HG03378 (cell line): ENCODE measurements around the gene MORN1.
"Not testable (repeated sequence)": the region's sequence is repeated elsewhere in the genome, so short reads cannot be mapped to it uniquely, and the experiment has no call there.

Experiments
- ATAC-seq: cut with Tn5 transposase; IDR thresholded peaks from one replicate; pipeline ENCODE4 v1.9.1; 2021; ENCODE audit warnings: mild to moderate bottlenecking, moderate library complexity; ENCODE audit not compliant: unreplicated experiment

Gene MORN1

GRCh38 chr1:2297246-2298011, 93.9 kb downstream of the MORN1 start:
- no peak for ATAC-seq

DNA sequence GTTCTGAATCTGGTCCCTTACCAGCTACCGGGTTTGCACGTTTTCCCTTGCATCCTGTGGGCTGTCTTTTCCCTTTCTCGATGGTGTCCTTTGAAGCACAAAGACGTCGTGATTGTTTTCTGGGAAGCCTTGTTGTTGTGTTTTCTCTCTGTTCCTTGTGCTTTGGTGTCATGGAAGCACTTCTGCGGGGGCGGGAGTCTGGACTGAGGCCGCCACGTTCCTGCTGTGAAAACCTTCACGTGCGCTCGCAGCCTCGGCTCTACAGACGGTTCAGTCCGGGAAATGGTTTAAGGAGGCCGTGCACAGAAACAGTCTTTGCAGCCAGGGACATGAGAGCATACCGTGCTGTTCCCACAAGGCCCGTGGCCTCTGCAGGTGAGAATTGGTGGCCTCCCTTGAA, 94.7 kb downstream of the MORN1 start:
- ATAC-seq = no peak

GRCh38 chr1:2296211-2296610, 95.1 kb downstream of the MORN1 start:
- not testable (repeated sequence) for ATAC-seq

DNA sequence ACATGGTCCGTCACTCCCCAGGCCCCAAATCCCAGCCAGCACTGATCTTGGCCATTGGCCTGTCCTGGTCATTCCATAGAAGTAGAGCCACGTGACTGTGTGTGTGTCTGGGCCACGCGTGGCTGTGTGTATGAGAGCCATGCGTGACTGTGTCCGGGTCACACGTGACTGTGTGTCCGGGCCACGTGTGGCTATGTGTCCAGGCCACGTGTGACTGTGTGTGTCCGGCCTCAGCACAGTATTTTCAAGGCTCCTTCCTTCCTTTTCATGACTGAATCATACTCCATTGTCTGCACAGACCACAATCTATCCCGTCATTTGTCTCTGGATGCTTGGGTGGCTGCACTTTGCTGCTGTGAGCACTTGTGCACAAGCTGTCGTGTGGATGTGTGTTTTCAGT, 95.8 kb downstream of the MORN1 start:
- no peak for ATAC-seq

- ATAC-seq = no peak
Observed at GRCh38 chr1:2294725-2295078, 96.7 kb downstream of the MORN1 start.

- ATAC-seq = no peak
Observed at GRCh38 chr1:2294033-2294724, 97.2 kb downstream of the MORN1 start.

- no peak for ATAC-seq
Observed at GRCh38 chr1:2292725-2293450, 98.5 kb downstream of the MORN1 start.

- no peak for ATAC-seq
Observed at GRCh38 chr1:2291577-2291976, 99.8 kb downstream of the MORN1 start.

DNA sequence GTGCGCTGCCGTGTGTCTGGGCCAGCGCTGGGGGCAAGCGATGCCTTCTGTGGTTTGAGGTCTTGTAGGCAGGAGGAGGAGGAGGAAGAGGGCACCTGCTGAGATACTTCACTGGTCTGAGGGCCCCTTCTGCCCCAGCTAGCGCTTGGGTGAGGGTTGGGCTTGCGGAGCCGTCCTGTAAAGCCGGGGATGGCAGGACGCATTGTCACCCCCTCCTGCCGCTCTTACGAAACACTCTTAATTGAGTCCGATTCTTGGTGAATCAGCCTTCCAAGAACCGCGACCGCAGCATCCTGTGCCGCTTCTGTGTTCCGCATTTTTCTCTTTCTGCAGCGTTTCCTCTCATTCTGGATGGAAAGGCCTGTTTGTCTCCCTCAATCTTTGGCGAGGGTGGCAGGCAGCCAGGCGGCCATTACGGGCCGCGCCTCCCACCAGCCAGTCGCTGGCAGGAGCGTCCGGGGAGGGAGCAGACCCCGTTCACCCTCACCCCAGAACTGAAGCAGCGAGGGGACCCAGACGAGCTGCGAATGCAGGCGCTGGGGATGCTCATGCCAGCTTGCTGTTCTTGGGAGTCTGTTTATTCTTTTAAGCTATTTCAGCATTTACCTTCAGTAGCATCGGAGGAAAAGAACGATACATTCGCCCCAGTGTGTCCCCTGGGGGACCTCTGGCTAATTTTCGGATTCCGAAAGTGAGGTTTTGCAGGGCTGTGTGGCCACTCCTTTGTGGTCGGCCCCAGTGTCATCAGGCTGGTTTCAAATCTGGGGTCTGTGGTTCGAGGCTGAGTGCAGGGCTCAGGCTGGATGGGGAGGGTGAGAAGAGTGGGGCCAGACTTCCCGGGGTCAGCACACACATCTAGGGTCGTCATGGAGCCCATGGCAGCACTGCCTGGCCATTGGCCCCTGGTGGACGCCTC, 100.5 kb downstream of the MORN1 start:
- ATAC-seq = peak; percentile 59

GRCh38 chr1:2290171-2290578, 101.2 kb downstream of the MORN1 start:
- ATAC-seq = peak; percentile 22

DNA sequence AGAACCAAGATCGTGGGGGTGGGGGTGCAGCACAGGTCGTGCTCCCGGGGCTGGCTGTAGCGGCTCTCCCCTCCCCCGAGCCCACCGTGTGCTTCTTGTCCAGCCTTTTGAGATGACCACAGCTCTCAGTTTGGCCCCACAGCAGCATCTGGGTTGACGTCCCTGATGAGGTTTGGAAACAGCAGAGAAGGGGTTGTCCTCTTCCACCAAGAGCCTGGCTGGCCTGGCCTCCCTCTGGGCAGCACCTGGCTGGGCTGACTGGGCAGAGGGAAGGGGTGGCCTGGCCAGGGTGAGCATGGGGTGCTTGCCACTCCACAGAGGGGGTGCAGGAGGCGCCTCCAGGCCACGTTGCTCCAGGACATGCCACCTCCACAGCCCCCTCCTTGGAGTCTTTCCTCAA, 101.7 kb downstream of the MORN1 start:
- no peak for ATAC-seq

GRCh38 chr1:2288816-2289536, 102.4 kb downstream of the MORN1 start:
- ATAC-seq = no peak

GRCh38 chr1:2288311-2288710, 103.0 kb downstream of the MORN1 start:
- no peak for ATAC-seq

GRCh38 chr1:2287649-2288048, 103.7 kb downstream of the MORN1 start:
- ATAC-seq = no peak

GRCh38 chr1:2286923-2287322, 104.4 kb downstream of the MORN1 start:
- no peak for ATAC-seq

- ATAC-seq = no peak
Observed at GRCh38 chr1:2284932-2285331, 106.4 kb downstream of the MORN1 start.

DNA sequence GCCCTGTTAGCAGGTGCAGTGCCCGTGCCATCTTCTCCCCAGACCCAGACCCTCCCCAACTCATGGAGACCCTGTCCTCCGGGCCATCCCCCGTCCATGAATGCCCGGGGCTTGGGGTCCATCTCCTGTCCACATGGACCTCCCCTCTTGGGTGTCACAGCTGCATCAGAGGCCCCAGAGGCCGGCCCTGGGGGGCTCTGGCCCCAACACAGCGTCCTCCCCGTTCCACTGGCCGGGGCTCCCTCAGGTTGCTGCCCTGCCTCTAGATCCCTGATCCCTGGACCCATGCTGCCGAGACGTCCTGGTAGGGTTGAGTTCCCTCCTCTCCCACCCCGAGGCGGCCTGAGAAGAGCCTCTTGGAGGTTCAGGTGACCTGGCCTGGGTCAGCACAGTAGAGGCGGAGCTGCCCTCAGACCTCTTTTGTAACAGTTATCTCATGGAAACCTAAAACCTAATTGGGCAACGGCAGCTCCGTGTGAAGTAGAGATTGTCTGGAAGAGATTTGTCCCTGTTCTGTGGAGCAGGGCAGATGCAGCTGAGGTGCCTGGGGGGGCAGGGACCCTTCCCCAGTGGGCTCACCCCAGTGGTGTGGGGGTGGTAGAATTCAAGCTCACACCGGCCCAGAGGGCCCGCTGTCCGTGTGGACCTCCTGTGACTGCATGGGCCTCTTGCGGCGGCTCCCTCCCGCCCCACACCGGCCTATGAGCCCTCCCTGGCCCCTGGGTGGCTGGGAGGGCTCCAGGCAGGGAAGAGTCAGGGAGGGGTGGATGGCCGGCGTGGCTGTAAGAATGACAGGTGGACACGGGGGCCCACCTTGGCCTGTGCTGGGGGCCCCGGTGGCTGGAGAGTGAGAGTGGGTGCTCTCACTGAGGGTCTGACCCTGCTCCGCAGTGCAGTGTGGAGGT, 107.1 kb downstream of the MORN1 start:
- no peak for ATAC-seq

- no peak for ATAC-seq
Observed at GRCh38 chr1:2283371-2283990, 107.9 kb downstream of the MORN1 start.
